Measurements from ENCODE around the gene KIF19. TPM values are rescaled to one million over a fixed set of nuclear protein-coding genes. Genes with fewer than 3 reads are reported as not detected.

The KIF19 gene
- polyA plus RNA-seq, 1 donor (not counting 4 experiments of a cell fraction or from before 2014, with no cell fraction given) = not detected

DNA sequence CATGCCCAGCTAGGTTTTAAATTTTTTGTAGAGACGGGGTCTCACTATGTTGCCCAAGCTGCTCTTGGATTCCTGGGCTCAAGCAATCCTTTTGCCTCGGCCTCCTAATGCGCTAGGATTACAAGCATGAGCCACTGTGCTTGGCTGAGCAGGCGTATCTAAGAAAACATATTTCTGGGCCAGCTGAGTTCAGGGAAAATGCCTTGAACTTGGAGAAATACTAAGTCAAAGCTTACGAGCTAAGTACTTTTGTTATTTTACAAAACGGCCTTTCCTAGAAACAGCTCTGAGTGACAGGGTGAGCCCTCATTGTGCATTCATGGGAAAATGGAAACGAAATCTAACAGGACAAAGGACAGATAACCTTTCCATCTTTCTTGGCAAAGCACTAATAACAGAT lies 27.2 kb upstream of the KIF19 start:
- H3K27ac ChIP-seq (ENCODE audit: control insufficient read depth, insufficient read depth, low read length) = no peak overlapping the region
- H2AFZ ChIP-seq (ENCODE audit: control insufficient read depth, low read length) = no peak overlapping the region
- DNase-seq (ENCODE audit: low read depth, low spot score) (no peak), FAIRE-seq (no peak)
- H3K27me3 ChIP-seq (ENCODE audit: control insufficient read depth, extremely low read depth, insufficient read depth, low read length) = no peaks in the 10 kb centered on the region
- no peaks in the 10 kb centered on the region for H4K20me1 ChIP-seq (ENCODE audit: control insufficient read depth, extremely low read depth, insufficient read depth, low read length)
- no peak overlapping the region for H3K4me3 ChIP-seq (ENCODE audit: control insufficient read depth in 2 of 3, extremely low read depth in 1 of 3, insufficient read depth in 2 of 3, low read depth in 1 of 3, low read length in 3 of 3)
- no peaks in the 10 kb centered on the region for H3K9me3 ChIP-seq (ENCODE audit: control insufficient read depth, low read depth, low read length)
- H3K4me1 ChIP-seq (ENCODE audit: control insufficient read depth, extremely low read depth, insufficient read depth, low read length) = peaks cover 16% of the 10 kb centered on the region
- H3K9me1 ChIP-seq (ENCODE audit: control insufficient read depth, extremely low read depth, insufficient read depth, low read length) = no peaks in the 10 kb centered on the region
- no peak overlapping the region for H3K9ac ChIP-seq (ENCODE audit: control insufficient read depth, extremely low read depth, insufficient read depth, low read length)
- no peak for TF ChIP-seq EZH2 (IDR thresholded peaks at IDR 0.05; ENCODE audit: low read length)
- TF ChIP-seq, protein P1, sequence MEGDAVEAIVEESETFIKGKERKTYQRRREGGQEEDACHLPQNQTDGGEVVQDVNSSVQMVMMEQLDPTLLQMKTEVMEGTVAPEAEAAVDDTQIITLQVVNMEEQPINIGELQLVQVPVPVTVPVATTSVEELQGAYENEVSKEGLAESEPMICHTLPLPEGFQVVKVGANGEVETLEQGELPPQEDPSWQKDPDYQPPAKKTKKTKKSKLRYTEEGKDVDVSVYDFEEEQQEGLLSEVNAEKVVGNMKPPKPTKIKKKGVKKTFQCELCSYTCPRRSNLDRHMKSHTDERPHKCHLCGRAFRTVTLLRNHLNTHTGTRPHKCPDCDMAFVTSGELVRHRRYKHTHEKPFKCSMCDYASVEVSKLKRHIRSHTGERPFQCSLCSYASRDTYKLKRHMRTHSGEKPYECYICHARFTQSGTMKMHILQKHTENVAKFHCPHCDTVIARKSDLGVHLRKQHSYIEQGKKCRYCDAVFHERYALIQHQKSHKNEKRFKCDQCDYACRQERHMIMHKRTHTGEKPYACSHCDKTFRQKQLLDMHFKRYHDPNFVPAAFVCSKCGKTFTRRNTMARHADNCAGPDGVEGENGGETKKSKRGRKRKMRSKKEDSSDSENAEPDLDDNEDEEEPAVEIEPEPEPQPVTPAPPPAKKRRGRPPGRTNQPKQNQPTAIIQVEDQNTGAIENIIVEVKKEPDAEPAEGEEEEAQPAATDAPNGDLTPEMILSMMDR (optimal IDR thresholded peaks at IDR 0.05 in 1 of 3, IDR thresholded peaks at IDR 0.05 in 1 of 3, conservative IDR thresholded peaks at IDR 0.05 in 1 of 3; ENCODE audit: extremely low read depth in 1 of 3, insufficient read depth in 2 of 3, low read length in 3 of 3) = no peak
- no peak overlapping the region for H3K4me2 ChIP-seq (ENCODE audit: control insufficient read depth, extremely low read depth, insufficient read depth, low read depth, low read length)
- no peaks in the 10 kb centered on the region for H3K79me2 ChIP-seq (ENCODE audit: control insufficient read depth, insufficient read depth, low read length)
- no peaks in the 10 kb centered on the region for H3K36me3 ChIP-seq (ENCODE audit: control insufficient read depth in 2 of 2, extremely low read depth in 1 of 2, insufficient read depth in 2 of 2, low read length in 2 of 2)
- dilution Hi-C loops (cut with MboI; ENCODE audit: extremely low pct_ligation_motif_present, low sequenced_read_pairs) = no loop called here

DNA sequence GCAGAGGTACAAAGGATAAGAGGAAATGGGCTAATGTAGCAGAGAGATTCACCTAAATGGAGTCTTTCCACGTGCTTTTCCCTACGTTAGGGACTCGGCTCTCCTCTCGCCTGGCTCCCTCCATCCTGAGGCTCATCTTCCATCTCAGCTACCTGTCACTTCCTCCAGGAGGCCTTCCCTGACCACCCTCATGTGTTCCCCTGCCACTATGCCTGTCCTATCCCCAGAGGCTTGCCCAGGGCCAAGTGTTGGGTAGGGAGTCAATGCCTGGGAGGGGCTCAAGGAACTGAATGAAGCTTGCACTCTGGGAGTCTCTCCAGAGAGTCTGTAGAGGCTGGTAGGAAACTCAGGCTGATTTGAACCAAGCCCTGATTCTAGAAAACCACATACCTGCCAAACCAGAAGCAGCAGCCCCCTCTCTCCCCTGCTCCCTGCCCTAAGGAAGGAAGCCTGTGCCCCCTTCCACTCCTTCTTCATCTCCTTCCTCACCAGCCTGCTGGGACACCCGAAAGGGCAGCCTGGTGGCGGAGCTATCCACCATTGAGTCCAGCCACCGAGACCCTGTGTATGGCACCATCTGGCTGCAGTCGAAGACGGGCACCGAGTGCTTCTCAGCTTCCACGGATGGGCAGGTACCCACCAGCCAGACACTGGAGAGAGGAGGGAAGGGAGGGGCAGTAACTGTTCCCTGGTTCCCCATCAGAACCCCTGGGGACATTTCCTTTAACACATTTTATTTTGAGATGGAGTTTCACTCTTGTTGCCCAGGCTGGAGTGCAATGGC lies 26.6 kb upstream of the KIF19 start:
- dilution Hi-C loops (cut with MboI; ENCODE audit: extremely low pct_ligation_motif_present, low sequenced_read_pairs) = no loop called here
- DNase-seq (ENCODE audit: low read depth, low spot score) = no peak
- no peak overlapping the region for H3K4me3 ChIP-seq (ENCODE audit: control insufficient read depth in 2 of 3, extremely low read depth in 1 of 3, insufficient read depth in 2 of 3, low read depth in 1 of 3, low read length in 3 of 3)
- TF ChIP-seq EZH2 (IDR thresholded peaks at IDR 0.05; ENCODE audit: low read length) = no peak
- TF ChIP-seq, protein P1 (optimal IDR thresholded peaks at IDR 0.05 in 1 of 3, IDR thresholded peaks at IDR 0.05 in 1 of 3, conservative IDR thresholded peaks at IDR 0.05 in 1 of 3; ENCODE audit: extremely low read depth in 1 of 3, insufficient read depth in 2 of 3, low read length in 3 of 3) = no peak
- no peaks in the 10 kb centered on the region for H3K9me1 ChIP-seq (ENCODE audit: control insufficient read depth, extremely low read depth, insufficient read depth, low read length)
- H3K4me2 ChIP-seq (ENCODE audit: control insufficient read depth, extremely low read depth, insufficient read depth, low read depth, low read length) = no peak overlapping the region
- H3K36me3 ChIP-seq (ENCODE audit: control insufficient read depth in 2 of 2, extremely low read depth in 1 of 2, insufficient read depth in 2 of 2, low read length in 2 of 2) = no peaks in the 10 kb centered on the region
- no peak overlapping the region for H3K9ac ChIP-seq (ENCODE audit: control insufficient read depth, extremely low read depth, insufficient read depth, low read length)
- peaks cover 16% of the 10 kb centered on the region for H3K4me1 ChIP-seq (ENCODE audit: control insufficient read depth, extremely low read depth, insufficient read depth, low read length)
- no peak overlapping the region for H3K27ac ChIP-seq (ENCODE audit: control insufficient read depth, insufficient read depth, low read length)
- no peaks in the 10 kb centered on the region for H3K27me3 ChIP-seq (ENCODE audit: control insufficient read depth, extremely low read depth, insufficient read depth, low read length)
- H3K79me2 ChIP-seq (ENCODE audit: control insufficient read depth, insufficient read depth, low read length) = no peaks in the 10 kb centered on the region
- no peak overlapping the region for H2AFZ ChIP-seq (ENCODE audit: control insufficient read depth, low read length)
- no peak for FAIRE-seq
- H3K9me3 ChIP-seq (ENCODE audit: control insufficient read depth, low read depth, low read length) = no peaks in the 10 kb centered on the region
- no peaks in the 10 kb centered on the region for H4K20me1 ChIP-seq (ENCODE audit: control insufficient read depth, extremely low read depth, insufficient read depth, low read length)
